NOMO-1 treated with DMSO at 0.1 percent for 48 hours (cell line): Measurements from ENCODE around the gene C2CD3.
A peak's percentile ranks its signal among the peaks of the same experiment; 100 is the strongest.
"Not testable (repeated sequence)": the region's sequence is repeated elsewhere in the genome, so short reads cannot be mapped to it uniquely, and the experiment has no call there.

Experiments used
- DNase-seq: peaks from one replicate; lab custom pipeline; 2025; ENCODE audit not compliant: unreplicated experiment; lab: John Stamatoyannopoulos, UW

The C2CD3 gene

GRCh38 chr11:74069146-74070046 is 101.4 kb downstream of the C2CD3 start:
- no peak for DNase-seq

- not testable (repeated sequence) for DNase-seq
These were observed 104.1 kb downstream of the C2CD3 start for GRCh38 chr11:74066663-74067062.

GRCh38 chr11:74065534-74065933 is 105.3 kb downstream of the C2CD3 start:
- not testable (repeated sequence) for DNase-seq

- DNase-seq: peak; percentile 4
These were observed 107.2 kb downstream of the C2CD3 start for GRCh38 chr11:74063628-74064027.

- DNase-seq: not testable (repeated sequence)
These were observed 109.2 kb downstream of the C2CD3 start for GRCh38 chr11:74061599-74061998.

- DNase-seq: no peak
These were observed 113.3 kb downstream of the C2CD3 start for GRCh38 chr11:74057249-74058151.

- DNase-seq: no peak
These were observed 114.9 kb downstream of the C2CD3 start for GRCh38 chr11:74055938-74056337.

GRCh38 chr11:74050465-74050864 is 120.3 kb downstream of the C2CD3 start:
- no peak for DNase-seq

GRCh38 chr11:74048993-74049392 is 121.8 kb downstream of the C2CD3 start:
- DNase-seq: no peak

- no peak for DNase-seq
These were observed 126.3 kb downstream of the C2CD3 start for GRCh38 chr11:74044538-74044937.

GRCh38 chr11:74043450-74043849 is 127.4 kb downstream of the C2CD3 start:
- DNase-seq: no peak

- DNase-seq: no peak
These were observed 133.5 kb downstream of the C2CD3 start for GRCh38 chr11:74037309-74037708.

GRCh38 chr11:74035264-74035663 is 135.5 kb downstream of the C2CD3 start:
- DNase-seq: no peak

- DNase-seq: no peak
These were observed 137.8 kb downstream of the C2CD3 start for GRCh38 chr11:74033046-74033445.

GRCh38 chr11:74030723-74031676 is 139.8 kb downstream of the C2CD3 start:
- no peak for DNase-seq

- DNase-seq: peak; percentile 1
These were observed 145.2 kb downstream of the C2CD3 start for GRCh38 chr11:74025467-74026166.

GRCh38 chr11:74024261-74025029 is 146.4 kb downstream of the C2CD3 start:
- peak; percentile 52 for DNase-seq

GRCh38 chr11:74023276-74023675 is 147.5 kb downstream of the C2CD3 start:
- DNase-seq: peak; percentile 62

GRCh38 chr11:74022546-74022945 is 148.3 kb downstream of the C2CD3 start:
- DNase-seq: peak; percentile 88
